ENCODE measurements around the gene AGAP3.

- TF ChIP-seq EZH2 (IDR thresholded peaks at IDR 0.05; ENCODE audit: insufficient read depth, poor library complexity, severe bottlenecking) (no peak), EZH2phosphoT487 (IDR thresholded peaks at IDR 0.05; ENCODE audit: insufficient read depth, low read depth) (no peak)
These were observed 17.7 kb downstream of the AGAP3 start for GRCh38 chr7:151103973-151104372.

Data from GM23248 (cell line).